HG02884 (cell line): Measurements from ENCODE around the gene ZNF620.
"Not testable (repeated sequence)": the region's sequence is repeated elsewhere in the genome, so short reads cannot be mapped to it uniquely, and the experiment has no call there.

ENCODE experiments used
- ATAC-seq: cut with Tn5 transposase; IDR thresholded peaks from one replicate; pipeline ENCODE4 v1.9.1; 2021; ENCODE audit warnings: mild to moderate bottlenecking, moderate library complexity; ENCODE audit not compliant: unreplicated experiment

The ZNF620 gene

DNA sequence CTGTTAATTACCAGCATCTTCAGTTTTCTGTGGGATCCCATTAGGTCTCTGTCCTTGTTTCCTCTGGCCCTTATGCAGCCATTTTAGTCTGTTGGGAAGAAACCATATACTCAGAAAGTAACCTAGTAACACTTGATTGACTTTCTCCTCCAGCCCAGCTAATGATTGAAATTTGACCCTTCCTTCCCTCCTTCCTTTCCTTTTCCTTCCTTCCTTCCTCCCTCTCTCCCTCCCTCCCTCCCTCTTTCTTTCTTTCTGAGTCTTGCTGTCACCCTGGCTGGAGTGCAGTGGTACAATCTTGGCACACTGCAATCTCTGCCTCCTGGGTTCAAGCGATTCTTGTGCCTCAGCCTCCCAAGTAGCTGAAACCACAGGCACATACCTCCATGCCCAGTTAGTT is 5.9 kb upstream of the ZNF620 start:
- ATAC-seq, result no peak

DNA sequence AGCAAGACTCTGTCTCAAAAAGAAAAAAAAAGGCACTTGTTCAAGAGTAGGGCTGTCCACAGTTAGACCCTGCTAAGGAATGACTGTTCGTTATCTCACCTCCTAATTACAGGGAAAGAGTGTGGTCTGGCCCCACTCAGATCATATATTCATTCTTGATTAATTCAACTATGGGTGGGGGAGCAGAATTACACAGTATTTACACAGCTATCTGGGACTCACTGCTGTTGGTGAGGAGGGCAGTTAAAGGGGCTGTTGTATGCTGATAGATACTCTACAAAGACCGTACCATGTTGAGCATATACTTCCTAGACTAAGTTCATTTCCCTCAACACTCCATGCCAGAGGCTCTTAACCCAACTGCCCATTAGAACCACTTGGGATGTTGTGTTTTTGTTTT is 3.8 kb upstream of the ZNF620 start:
- ATAC-seq, result no peak

DNA sequence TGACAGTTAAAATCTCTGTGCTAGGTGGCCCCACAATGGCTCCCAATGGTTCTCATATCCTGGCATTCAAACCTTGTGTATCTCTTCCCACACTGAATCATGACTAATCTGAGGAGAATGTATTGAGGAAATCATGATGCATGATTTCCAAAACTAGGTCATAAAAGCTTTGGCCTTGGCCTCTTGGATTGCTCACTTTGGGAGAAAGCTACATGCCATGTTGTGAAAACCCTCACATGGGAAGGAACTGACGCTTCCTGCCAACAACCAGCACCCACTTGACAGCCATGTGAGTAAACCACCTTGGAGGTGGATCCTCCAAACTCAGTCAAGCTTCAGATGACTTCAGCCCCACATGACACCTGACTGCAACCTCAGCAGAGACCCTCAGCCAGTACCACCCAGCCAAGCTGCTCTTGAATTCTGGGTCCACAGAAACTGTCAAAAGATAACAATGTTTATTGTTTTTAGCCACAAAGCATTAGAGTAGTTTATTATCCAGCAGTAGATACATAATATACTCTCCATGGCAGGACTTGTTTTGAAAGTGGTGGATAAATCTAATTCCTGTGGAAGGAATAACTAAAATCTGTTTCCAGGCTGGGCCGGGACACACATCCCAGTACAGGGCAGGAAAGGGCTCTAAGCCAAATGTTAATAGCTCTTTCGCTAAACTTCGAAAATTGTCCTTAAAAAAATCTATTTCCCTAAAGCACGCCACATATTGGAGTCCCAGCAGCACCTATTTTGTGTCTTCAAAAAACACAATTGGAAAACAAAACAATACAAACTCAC is 1.0 kb upstream of the ZNF620 start:
- ATAC-seq, result no peak

DNA sequence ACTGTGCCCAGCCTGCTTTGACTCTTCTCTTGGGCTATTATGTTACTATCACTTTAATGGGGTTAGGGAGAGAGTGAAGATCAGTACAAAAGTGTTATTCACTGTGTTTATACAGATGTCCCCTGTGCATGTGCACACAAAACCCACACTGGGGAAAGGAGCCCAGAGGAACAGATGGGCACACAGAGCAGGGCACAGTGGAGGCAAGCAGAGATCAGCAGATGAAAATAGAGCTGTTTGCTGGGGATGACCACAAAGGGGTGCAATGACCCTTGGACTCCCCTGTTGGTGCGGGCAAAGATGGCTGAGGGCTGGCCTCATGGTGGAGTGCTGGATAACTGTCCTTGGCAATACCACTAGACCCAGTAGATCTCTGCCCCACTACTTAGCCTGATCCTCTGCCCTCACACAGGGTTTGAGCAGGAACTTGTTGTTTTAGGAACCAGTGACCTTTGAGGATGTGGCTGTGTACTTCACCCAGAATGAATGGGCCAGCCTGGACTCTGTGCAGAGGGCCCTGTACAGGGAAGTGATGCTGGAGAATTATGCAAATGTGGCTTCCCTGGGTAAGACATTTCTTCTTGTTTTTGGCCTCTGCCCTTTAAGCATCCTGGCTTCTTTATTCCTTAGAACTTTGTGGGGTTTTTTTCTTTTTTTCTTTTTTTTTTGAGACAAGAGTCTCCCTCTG is 5.3 kb downstream of the ZNF620 start:
- ATAC-seq, result no peak

DNA sequence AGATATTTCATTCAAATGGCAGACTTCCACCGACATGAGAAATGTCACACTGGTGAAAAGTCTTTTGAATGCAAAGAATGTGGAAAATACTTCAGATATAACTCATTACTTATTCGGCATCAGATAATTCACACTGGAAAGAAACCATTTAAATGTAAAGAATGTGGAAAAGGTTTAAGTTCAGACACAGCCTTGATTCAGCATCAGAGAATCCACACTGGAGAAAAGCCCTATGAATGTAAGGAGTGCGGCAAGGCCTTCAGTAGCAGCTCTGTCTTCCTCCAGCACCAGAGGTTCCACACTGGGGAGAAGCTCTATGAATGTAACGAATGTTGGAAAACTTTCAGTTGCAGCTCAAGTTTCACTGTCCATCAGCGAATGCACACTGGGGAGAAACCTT is 10.4 kb downstream of the ZNF620 start:
- no peak for ATAC-seq

DNA sequence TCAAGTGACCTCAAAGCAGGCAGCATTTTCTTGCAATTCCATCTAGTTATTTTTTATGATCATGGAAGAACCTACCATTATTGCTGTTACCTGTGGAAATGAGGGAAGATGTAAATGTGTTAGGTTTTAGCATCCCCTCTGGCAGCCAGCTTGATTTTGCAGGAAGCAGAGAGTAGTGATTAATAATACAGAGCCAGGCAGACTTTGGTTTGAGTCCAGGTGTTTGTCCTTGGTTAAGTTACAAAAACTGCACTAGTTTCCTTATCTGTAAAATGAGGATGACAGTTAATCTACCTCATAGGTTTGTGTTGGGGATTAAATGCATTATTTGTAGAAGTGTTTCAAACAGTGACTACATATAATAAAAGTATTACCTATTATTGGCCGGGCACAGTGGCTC is 12.2 kb downstream of the ZNF620 start:
- ATAC-seq, result no peak

DNA sequence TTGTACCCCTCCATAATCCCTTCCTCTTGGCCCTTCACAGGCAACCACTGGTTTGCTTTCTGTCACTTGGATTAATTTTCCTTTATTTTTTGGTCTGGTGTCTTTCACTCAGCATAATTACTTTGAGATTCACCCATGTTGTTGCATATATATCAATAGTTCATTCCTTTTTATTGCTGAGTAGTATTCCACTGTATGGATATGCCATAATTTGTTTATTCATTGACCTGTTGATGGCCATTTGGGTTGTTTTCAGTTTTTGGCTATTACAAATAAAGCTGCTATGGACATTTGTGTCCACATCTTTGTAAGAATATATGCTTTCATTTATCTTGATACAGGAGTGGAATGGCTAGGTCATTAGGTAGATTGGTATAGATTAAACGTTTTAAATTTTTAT is 13.0 kb downstream of the ZNF620 start:
- ATAC-seq, result no peak

DNA sequence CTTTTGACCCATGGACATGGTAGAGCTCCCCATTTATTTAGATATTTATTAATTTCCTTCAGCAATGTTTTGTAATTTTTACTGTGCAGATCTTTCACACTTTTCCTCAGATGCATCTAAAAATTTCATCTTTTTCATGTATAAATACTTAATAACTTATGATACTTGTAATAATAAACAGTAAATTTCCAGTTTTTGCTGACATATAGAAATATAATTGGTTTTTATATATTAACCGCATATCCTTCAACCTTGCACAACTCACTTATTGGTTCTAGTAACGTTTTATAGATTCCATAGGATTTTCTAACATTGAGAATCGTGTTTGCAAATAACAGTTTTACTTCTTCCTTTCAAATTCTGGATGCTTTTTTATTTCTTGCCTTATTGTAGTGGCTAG is 15.4 kb downstream of the ZNF620 start:
- no peak for ATAC-seq

DNA sequence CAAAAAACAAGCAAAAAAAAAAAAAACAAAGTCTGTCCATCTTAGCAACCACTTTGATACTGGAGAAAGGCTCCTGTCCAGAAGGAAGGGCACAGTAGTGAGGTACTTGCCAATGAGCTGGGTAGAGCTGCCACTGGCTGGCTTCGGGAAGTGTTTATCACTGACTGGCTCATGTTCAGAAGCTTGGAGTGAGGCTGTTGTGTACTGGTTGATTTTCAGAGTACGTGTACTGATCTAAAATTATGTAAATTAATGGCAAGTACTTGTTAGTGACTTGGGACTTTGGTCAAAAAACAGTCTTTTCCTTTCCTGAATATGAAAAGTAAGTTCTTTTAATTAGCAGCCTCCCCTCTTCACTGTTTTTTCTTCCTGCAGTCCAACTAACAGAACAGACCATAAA is 17.9 kb downstream of the ZNF620 start:
- ATAC-seq, result no peak

DNA sequence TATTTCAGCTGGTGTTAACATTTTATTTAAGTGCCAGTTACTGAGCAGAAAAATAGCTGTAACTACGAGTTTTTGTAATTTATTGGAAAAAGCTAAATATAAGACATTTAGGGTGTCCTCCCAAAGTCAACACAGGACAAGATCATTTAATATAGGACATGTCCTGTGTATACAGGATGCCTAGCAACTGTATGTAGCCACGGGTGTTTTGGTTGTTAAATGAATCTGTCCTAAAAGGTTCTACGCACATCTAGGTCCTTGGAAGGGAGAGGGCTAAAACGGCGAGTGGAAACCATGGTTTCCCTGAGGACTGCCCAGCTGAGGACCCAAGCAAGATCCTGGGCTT is 18.4 kb downstream of the ZNF620 start:
- ATAC-seq, result no peak

DNA sequence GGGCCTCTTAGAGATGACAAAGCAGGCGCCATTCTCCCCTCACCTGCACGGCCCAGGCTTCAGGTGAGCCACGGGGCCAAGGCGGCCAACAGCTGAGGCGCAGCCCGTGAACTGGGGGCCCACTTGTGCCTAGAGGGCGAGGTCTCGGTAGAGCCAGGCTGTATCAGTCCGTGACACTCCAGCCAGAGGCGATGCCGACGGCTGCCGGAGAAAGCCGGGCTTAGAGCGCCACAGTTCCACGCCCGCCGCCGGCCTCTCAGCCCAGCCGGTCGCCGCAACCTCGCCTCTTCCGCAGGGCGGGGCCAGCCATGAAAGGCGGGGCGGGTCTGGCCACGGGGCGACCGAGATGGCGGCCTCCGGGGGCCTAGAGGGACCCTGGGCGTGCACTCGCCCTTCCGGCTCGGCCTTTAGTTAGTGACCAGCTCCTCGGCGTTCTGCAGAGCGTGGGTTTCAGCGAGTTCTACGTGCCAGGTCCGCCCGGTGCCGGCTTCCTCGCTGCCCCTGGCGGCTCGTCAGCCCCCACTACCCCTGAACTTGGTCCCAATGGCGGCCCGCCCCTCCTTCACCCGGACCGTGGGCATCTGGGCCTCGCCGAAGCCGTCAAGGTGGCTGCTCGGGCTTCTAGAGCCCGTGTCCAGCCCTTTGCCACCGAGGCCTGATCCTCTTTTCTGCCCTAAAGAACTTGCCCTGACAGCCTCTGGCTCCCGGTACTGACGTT is 18.9 kb downstream of the ZNF620 start, which contains the start of gene ZNF621:
ZNF621 (plus strand) TSS at position 393 of the 718 bp plus-strand sequence. CDS start 881 bp downstream, outside the sequence.
- peak; percentile 97 for ATAC-seq

DNA sequence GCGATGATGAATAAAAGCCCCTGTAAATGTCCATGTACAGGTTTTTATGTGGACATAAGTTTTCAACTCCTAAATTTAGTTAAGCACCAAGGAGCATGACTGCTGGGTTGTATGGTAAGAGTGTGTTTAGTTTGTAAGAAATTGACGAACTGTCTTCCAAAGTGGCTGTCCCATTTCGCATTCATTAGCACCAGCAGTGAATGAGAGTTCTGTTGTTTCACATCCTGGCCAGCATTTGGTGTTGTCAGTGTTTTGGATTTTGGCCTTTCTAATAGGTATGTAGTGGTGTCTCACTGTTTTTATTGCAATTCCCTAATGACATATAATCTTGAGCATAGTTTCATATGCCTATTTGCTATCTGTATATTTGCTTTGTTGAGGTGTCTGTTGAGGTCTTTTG is 22.6 kb downstream of the ZNF620 start:
- ATAC-seq, result no peak

DNA sequence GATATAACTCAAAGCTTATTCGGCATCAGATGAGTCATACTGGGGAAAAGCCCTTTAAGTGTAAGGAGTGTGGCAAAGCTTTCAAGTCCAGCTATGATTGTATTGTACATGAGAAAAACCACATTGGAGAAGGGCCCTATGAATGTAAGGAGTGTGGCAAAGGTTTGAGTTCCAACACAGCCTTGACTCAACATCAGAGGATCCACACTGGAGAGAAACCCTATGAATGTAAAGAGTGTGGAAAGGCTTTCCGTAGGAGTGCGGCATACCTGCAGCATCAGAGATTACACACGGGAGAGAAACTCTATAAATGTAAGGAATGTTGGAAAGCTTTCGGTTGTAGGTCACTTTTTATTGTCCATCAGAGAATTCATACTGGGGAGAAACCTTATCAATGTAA is 26.4 kb downstream of the ZNF620 start:
- no peak for ATAC-seq

DNA sequence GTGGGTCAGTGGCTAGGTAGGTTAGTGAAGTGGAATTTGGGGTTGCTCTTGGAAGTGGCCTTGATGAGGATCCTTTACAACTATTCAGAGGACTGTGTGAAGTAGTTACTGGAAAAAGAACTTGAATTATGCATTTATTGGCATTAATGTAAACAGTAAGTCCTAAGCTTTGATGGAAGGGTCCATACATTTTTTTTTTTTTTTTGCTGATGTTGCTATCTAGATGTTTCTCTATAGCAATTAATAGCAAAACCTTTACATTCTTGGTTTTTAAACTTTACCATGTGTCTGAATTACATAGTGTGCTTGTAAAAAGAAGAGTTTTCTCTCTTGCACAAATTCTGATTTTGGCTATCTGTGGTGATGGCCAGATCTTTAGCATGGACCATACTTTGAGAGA is 28.4 kb downstream of the ZNF620 start:
- ATAC-seq, result no peak

DNA sequence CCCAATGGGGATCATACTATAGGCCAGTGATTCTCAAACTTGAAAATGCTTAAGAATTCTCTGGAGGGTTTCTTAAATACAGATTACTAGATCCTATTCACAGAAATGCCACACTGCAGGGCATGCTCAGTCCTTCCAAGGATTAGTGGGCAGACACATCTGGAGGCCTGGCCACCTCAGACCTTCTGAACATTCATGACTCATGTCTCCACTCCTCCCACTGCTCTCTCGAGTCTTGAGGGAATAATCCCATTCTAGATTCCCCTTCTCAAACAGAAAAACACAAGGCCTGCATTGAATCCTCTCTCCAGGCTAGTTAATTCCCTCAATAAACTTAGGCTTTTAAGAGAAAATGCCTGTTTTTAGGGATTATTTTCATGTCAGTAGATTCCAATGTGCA is 41.0 kb downstream of the ZNF620 start:
- no peak for ATAC-seq

DNA sequence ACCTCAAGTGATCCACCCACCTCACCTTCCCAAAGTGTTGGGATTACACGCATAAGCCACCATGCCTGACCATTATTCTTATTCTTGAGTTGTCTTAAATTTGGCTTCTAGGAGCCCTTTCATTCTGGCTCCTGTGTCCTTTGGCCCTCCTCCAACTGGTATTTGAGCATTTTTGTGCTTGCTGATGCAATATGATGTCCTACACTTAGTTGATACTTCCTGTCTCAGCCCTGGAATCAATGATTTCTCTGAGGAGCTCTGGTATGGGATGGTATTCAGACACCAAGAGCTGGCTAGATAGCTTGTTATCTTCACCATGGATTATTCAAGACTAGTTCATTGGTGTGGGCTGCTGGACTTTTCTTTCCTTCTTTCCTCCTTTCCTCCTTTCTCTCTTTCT is 44.3 kb downstream of the ZNF620 start:
- no peak for ATAC-seq

DNA sequence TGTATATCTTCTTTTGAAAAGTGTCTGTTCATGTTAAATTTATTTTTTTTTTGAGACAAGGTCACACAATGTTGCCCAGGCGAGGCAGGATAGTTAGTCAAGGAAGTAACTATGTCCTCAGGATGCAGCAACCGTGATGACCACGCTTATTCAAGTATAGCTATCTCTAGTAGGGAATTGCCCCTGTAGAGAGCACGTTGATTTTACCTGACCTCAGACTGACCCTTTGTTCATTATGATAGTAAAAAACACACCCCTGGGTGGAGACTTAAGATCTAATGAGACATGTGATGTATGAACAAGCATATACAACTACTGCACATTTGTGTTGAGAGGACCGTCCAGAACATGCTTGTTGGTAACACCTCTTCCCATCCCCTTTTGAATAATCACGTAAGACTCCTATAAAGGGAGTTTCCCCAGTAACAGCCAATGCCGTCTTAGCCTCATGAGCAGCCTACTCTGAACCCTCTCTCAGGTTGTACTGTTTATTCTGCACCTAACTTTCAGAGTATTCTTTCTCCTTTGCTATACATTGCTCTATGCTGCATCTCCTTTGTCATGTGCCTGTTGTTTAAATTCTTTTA is 51.8 kb downstream of the ZNF620 start:
- ATAC-seq, result peak; percentile 47

DNA sequence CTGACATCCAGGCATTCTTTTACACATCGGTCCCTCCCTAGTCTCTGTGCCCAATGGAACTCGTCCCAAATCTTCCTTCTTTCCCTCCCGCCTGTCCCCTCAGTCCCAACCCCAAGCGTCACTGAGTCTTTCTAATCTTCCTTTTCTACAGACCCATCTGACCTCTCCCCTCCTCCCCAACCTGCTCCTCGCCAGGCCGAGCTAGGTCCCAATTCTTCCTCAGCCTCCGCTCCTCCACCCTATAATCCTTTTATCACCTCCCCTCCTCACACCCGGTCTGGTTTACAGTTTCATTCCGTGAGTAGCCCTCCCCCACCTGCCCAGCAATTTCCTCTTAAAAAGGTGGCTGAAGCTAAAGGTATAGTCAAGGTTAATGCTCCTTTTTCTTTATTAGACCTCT is 56.6 kb downstream of the ZNF620 start:
- not testable (repeated sequence) for ATAC-seq

DNA sequence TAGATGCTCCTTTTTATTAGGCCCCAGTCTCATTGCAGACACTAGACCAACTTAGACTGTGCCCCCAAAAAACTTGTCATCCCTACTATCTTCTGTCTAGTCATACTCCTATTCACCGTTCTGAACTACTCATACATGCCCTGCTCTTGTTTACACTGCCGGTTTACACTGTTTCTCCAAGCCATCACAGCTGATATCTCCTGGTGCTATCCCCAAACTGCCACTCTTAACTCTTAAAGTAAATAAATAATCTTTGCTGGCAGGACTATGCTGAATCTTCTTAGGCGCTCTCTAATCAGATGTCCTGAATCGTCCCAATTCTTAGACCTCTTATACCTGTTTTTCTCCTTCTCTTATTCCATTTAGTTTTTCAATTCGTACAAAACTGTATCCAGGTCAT is 59.8 kb downstream of the ZNF620 start:
- ATAC-seq, result not testable (repeated sequence)

DNA sequence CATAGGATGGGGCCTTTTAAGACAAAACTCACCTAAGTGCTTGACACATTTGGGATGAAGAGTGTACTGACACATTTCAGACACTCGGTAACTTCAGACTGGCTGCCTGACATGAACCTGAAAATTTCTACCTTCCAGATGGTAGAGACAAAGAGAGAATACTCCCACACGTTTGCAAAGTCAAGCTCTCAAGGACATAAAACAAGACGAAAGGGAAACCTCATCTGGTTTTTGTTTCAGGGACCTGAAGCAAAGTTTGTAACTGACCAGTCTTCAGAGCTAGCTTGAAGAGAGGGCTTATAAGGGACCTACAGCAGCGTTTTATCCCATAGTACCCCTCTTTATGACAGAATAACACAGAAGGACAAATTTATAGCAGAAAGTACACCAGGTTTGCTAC is 60.9 kb downstream of the ZNF620 start:
- no peak for ATAC-seq
